HCT116 (cell line): ENCODE measurements around the gene CHI3L2. TPM values are rescaled to one million over a fixed set of nuclear protein-coding genes. Genes with fewer than 3 reads are reported as not detected.

Experiments used
- ATAC-seq: fragments of 200-7000 bp; cut with Tn5 transposase; 2 replicates; pipeline ENCODE4 v1.9.1; 2020; ENCODE audit warnings: mild to moderate bottlenecking, moderate library complexity
- BruUV-seq: library from RNA; stranded (reverse); fragments of 400-500 nt; replicated peaks from 2 replicates; lab custom pipeline; 2021; lab: Mats Ljungman, UMichigan
- CTCF ChIA-PET: fragments of 300-600 bp; sonication (Branson Sonifier 250); formaldehyde crosslinking; loops from one replicate; lab custom pipeline; 2021; ENCODE audit warnings: antibody characterized with exemption; lab: Charles Lee
- POLR2A ChIA-PET: fragments of 300-600, 350-600 bp; sonication (Branson Sonifier 250); formaldehyde crosslinking; loops from one replicate; lab custom pipeline; 2021; ENCODE audit warnings: antibody characterized with exemption; lab: Charles Lee
- RAD21 ChIA-PET, 2 experiments: fragments of 300-600 bp; sonication (Branson Sonifier 250); formaldehyde crosslinking; loops; one replicate each; lab custom pipeline; 2023; ENCODE audit warnings: low total read pairs in 2 of 2; ENCODE audit not compliant: uncharacterized antibody in 2 of 2, unreplicated experiment in 2 of 2, low non-redundant PET in 1 of 2; lab: Charles Lee
- DNase-seq: peaks from one replicate; pipeline ENCODE4 v3.0.0-alpha.2; 2010; ENCODE audit warnings: low read depth, low spot score
- H2AFZ ChIP-seq: fragments of 200-600 bp; shearing (Covaris generic), sonication (generic); 2 replicates; pipeline ENCODE4 v1.6.1; 2017; ENCODE audit warnings: low read depth, mixed run types, mixed read lengths, antibody characterized with exemption, low read length; ENCODE audit not compliant: poor library complexity, severe bottlenecking
- H3K27ac ChIP-seq: 2 replicates; pipeline ENCODE4 v1.5.1; 2012; ENCODE audit warnings: low read depth, low read length
- H3K27me3 ChIP-seq: fragments of 200-600 bp; sonication (generic); 2 replicates; pipeline ENCODE4 v1.6.1; 2016; ENCODE audit warnings: mixed run types, low read length, mixed read lengths; ENCODE audit not compliant: insufficient read depth
- H3K36me3 ChIP-seq, 2 experiments: fragments of 200-500 bp in 1 of 2; fragments of 200-600 bp in 1 of 2; sonication (Bioruptor generic) in 1 of 2; sonication (generic) in 1 of 2; 2 replicates each; pipeline versions ENCODE4 v1.5.1 to v1.6.1; 2014 to 2016; ENCODE audit warnings: low read length in 2 of 2, inconsistent platforms in 1 of 2, mixed read lengths in 1 of 2, mixed run types in 1 of 2; ENCODE audit not compliant: insufficient read depth in 2 of 2, control insufficient read depth in 1 of 2
- H3K4me1 ChIP-seq, 2 experiments: fragments of 200-600 bp in 1 of 2; sonication (generic) in 1 of 2; 2 replicates each; pipeline versions ENCODE4 v1.5.1 to v1.6.1; 2012 to 2017; ENCODE audit warnings: low read length in 2 of 2, inconsistent platforms in 1 of 2, mild to moderate bottlenecking in 1 of 2, mixed read lengths in 1 of 2, mixed run types in 1 of 2, moderate library complexity in 1 of 2; ENCODE audit not compliant: insufficient read depth in 2 of 2, control insufficient read depth in 1 of 2
- H3K4me2 ChIP-seq: fragments of 200-600 bp; sonication (generic); 2 replicates; pipeline ENCODE4 v1.6.1; 2017; ENCODE audit warnings: mixed run types, low read length, mixed read lengths
- H3K4me3 ChIP-seq, 2 experiments: fragments of 200-600 bp in 1 of 2; sonication (generic) in 1 of 2; replicated peaks in 1 of 2; 2 replicates each; pipeline ENCODE4 v1.5.1; 2011 to 2016; ENCODE audit warnings: low read length in 2 of 2, control low read depth in 1 of 2, low read depth in 1 of 2, mild to moderate bottlenecking in 1 of 2, mixed read lengths in 1 of 2, mixed run types in 1 of 2
- H3K79me2 ChIP-seq: fragments of 200-600 bp; sonication (generic); 2 replicates; pipeline ENCODE4 v1.6.1; 2017; ENCODE audit warnings: mild to moderate bottlenecking, mixed run types, low read length, moderate library complexity, mixed read lengths; ENCODE audit not compliant: insufficient read depth
- H3K9ac ChIP-seq: fragments of 200-600 bp; sonication (generic); 2 replicates; pipeline ENCODE4 v1.6.1; 2016; ENCODE audit warnings: low read length, mixed read lengths
- H3K9me2 ChIP-seq: fragments of 200-600 bp; sonication (generic), shearing (Covaris generic); 2 replicates; pipeline ENCODE4 v1.6.1; 2017; ENCODE audit warnings: mixed run types, mild to moderate bottlenecking, moderate library complexity; ENCODE audit not compliant: insufficient read depth
- H3K9me3 ChIP-seq, 2 experiments: fragments of 200-500 bp in 1 of 2; fragments of 200-600 bp in 1 of 2; sonication (Bioruptor generic) in 1 of 2; sonication (generic) in 1 of 2; 2 replicates each; pipeline ENCODE4 v1.6.1; 2014 to 2017; ENCODE audit warnings: low read length in 2 of 2, mixed read lengths in 2 of 2, inconsistent platforms in 1 of 2, low read depth in 1 of 2, mild to moderate bottlenecking in 1 of 2, mixed run types in 1 of 2, moderate library complexity in 1 of 2; ENCODE audit not compliant: control insufficient read depth in 1 of 2, insufficient read depth in 1 of 2
- H4K20me1 ChIP-seq: fragments of 200-600 bp; sonication (generic), shearing (Covaris generic); 2 replicates; pipeline ENCODE4 v1.6.1; 2017; ENCODE audit warnings: mixed run types, mild to moderate bottlenecking, moderate library complexity; ENCODE audit not compliant: insufficient read depth
- CBX3 ChIP-seq: IDR thresholded peaks from 2 replicates; pipeline ENCODE4 v1.6.1; 2012; ENCODE audit warnings: low read depth
- CEBPB ChIP-seq: IDR thresholded peaks from 2 replicates; pipeline ENCODE4 v1.6.1; 2012; ENCODE audit warnings: low read depth
- EGR1 ChIP-seq: IDR thresholded peaks from 2 replicates; pipeline ENCODE4 v1.6.1; 2012; ENCODE audit warnings: low read depth
- ELF1 ChIP-seq: IDR thresholded peaks from 2 replicates; pipeline ENCODE4 v1.6.1; 2012; ENCODE audit warnings: low read depth, borderline replicate concordance
- EZH2phosphoT487 ChIP-seq: fragments of 200-600 bp; IDR thresholded peaks from 2 replicates; pipeline ENCODE4 v1.6.1; 2018; ENCODE audit warnings: antibody characterized with exemption, borderline replicate concordance
- FOSL1 ChIP-seq: IDR thresholded peaks from 2 replicates; pipeline ENCODE4 v1.6.1; 2012; ENCODE audit warnings: low read depth
- JUND ChIP-seq: IDR thresholded peaks from 2 replicates; pipeline ENCODE4 v1.6.1; 2012
- POLR2AphosphoS5 ChIP-seq: IDR thresholded peaks from 2 replicates; pipeline ENCODE4 v1.6.1; 2011; ENCODE audit warnings: mild to moderate bottlenecking, low read depth, low read length, moderate library complexity
- RAD21 ChIP-seq: IDR thresholded peaks from 2 replicates; pipeline ENCODE4 v1.6.1; 2012; ENCODE audit warnings: low read depth, mild to moderate bottlenecking
- SIN3A ChIP-seq: IDR thresholded peaks from 2 replicates; pipeline ENCODE4 v1.6.1; 2012; ENCODE audit warnings: low read depth
- SP1 ChIP-seq: IDR thresholded peaks from 2 replicates; pipeline ENCODE4 v1.6.1; 2012; ENCODE audit warnings: low read depth
- ZFX ChIP-seq: fragments of 450-650 bp; IDR thresholded peaks from 2 replicates; pipeline ENCODE4 v1.6.1; 2017
- intact Hi-C: fragments of 100-400 bp; cut with micrococcal nuclease; formaldehyde crosslinking; loops from 2 replicates; pipeline ENCODE4 v1.10.0; 2022
- total RNA-seq: library from RNA; stranded (reverse); gene quantifications from one replicate; pipeline ENCODE4 v1.2.1, GENCODE V29; 2021; ENCODE audit not compliant: unreplicated experiment
- TF ChIP-seq, protein P1 (sequence below), 3 experiments: fragments of 200-600 bp in 1 of 3; sonication (generic) in 1 of 3; IDR thresholded peaks in 2 of 3; conservative IDR thresholded peaks in 1 of 3; 2 replicates each; pipeline ENCODE4 v1.5.1; 2012 to 2017; ENCODE audit warnings: low read depth in 2 of 3, low read length in 2 of 3, antibody characterized with exemption in 1 of 3, borderline replicate concordance in 1 of 3, control low read depth in 1 of 3, mild to moderate bottlenecking in 1 of 3, mixed read lengths in 1 of 3, mixed run types in 1 of 3, moderate library complexity in 1 of 3; ENCODE audit not compliant: insufficient read depth in 1 of 3
- TF ChIP-seq, protein P2 (sequence below): IDR thresholded peaks from 2 replicates; pipeline ENCODE4 v1.6.1; 2012
- TF ChIP-seq, protein P3 (sequence below): IDR thresholded peaks from 2 replicates; pipeline ENCODE4 v1.6.1; 2011; ENCODE audit warnings: mild to moderate bottlenecking, low read length, moderate library complexity; ENCODE audit not compliant: insufficient replicate concordance; ENCODE audit errors: extremely low read depth
- TF ChIP-seq, protein P4 (sequence below): IDR thresholded peaks from 2 replicates; pipeline ENCODE4 v1.6.1; 2012

The CHI3L2 gene
- total RNA-seq, 1 experiment from 2014 or later, result not detected

DNA sequence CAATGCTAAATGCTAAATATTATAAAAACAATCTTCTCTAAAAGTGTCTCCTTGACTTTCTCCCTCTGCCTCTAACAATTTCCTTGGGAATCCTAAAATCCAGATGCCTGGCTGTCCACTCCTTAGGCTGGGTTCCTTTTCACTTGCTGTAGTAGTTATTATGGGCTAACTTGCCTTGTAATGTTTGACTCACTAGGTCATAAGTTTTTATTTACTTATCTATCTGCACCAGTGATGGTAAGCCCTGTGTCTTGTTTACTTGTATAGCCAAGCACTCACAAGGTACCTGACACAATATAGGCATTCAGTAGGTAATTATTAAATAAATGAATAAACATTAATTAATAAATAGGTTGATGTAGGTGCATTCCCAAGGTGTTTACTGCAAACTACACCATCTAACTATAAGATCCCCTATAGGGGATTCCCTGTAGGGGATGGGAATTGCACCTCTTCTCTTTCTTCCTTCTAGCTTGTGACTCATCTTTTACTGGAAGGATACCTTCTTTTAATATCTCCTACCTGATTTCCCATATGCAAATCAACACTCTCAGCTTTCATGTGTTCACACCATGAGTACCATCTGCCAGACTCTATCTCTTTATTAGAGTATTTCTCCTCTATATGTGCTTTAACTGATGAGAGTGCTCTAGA is 48.4 kb downstream of the CHI3L2 start:
- Histone ChIP-seq H3K4me2 (no peak overlapping the region), H3K4me1 (no peaks in the 10 kb centered on the region), H3K36me3 (no peaks in the 10 kb centered on the region)
- CTCF ChIA-PET, result no interaction called here
- TF ChIP-seq, protein P1, sequence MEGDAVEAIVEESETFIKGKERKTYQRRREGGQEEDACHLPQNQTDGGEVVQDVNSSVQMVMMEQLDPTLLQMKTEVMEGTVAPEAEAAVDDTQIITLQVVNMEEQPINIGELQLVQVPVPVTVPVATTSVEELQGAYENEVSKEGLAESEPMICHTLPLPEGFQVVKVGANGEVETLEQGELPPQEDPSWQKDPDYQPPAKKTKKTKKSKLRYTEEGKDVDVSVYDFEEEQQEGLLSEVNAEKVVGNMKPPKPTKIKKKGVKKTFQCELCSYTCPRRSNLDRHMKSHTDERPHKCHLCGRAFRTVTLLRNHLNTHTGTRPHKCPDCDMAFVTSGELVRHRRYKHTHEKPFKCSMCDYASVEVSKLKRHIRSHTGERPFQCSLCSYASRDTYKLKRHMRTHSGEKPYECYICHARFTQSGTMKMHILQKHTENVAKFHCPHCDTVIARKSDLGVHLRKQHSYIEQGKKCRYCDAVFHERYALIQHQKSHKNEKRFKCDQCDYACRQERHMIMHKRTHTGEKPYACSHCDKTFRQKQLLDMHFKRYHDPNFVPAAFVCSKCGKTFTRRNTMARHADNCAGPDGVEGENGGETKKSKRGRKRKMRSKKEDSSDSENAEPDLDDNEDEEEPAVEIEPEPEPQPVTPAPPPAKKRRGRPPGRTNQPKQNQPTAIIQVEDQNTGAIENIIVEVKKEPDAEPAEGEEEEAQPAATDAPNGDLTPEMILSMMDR (IDR thresholded peaks at IDR 0.05 in 2 of 3, conservative IDR thresholded peaks at IDR 0.05 in 1 of 3; ENCODE audit: borderline replicate concordance in 1 of 3, insufficient read depth in 1 of 3, low read depth in 2 of 3, low read length in 2 of 3), result no peak
- TF ChIP-seq POLR2AphosphoS5 (no peak), ELF1 (no peak), SP1 (no peak), EZH2phosphoT487 (no peak), EGR1 (no peak), JUND (no peak), FOSL1 (no peak), RAD21 (no peak), CEBPB (no peak), CBX3 (no peak), ZFX (no peak), SIN3A (no peak)
- TF ChIP-seq, protein P2, sequence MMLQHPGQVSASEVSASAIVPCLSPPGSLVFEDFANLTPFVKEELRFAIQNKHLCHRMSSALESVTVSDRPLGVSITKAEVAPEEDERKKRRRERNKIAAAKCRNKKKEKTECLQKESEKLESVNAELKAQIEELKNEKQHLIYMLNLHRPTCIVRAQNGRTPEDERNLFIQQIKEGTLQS, result no peak
- TF ChIP-seq, protein P3, sequence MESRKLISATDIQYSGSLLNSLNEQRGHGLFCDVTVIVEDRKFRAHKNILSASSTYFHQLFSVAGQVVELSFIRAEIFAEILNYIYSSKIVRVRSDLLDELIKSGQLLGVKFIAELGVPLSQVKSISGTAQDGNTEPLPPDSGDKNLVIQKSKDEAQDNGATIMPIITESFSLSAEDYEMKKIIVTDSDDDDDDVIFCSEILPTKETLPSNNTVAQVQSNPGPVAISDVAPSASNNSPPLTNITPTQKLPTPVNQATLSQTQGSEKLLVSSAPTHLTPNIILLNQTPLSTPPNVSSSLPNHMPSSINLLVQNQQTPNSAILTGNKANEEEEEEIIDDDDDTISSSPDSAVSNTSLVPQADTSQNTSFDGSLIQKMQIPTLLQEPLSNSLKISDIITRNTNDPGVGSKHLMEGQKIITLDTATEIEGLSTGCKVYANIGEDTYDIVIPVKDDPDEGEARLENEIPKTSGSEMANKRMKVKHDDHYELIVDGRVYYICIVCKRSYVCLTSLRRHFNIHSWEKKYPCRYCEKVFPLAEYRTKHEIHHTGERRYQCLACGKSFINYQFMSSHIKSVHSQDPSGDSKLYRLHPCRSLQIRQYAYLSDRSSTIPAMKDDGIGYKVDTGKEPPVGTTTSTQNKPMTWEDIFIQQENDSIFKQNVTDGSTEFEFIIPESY, result no peak
- TF ChIP-seq, protein P4, sequence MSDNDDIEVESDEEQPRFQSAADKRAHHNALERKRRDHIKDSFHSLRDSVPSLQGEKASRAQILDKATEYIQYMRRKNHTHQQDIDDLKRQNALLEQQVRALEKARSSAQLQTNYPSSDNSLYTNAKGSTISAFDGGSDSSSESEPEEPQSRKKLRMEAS, result no peak
- TF ChIP-seq, all 23 proteins: peak for 0
- Histone ChIP-seq H3K79me2 (no peaks in the 10 kb centered on the region), H3K9me2 (no peaks in the 10 kb centered on the region), H3K27ac (no peak overlapping the region), H2AFZ (no peak overlapping the region), H3K9ac (no peak overlapping the region), H3K4me3 (no peak overlapping the region), H4K20me1 (no peaks in the 10 kb centered on the region), H3K9me3 (no peaks in the 10 kb centered on the region), H3K27me3 (peaks cover 5% of the 10 kb centered on the region; the same call in 1 of the 2 replicates)
- RAD21 ChIA-PET, result no interaction called here
- no TSS peak for BruUV-seq
- ATAC-seq, result no peak
- DNase-seq, result no peak
- POLR2A ChIA-PET, result no interaction called here
- intact Hi-C loops, result no loop called here
